Activated CD4-positive, alpha-beta T cell treated with anti-CD3 and anti-CD28 coated beads for 36 hours (primary cell): ENCODE data around the gene AP5Z1. TPM values are rescaled to one million over a fixed set of nuclear protein-coding genes. Genes with fewer than 3 reads are reported as not detected.
A peak's percentile ranks its signal among the peaks of the same experiment; 100 is the strongest.

Source experiments
- ATAC-seq: fragments of 200-7000 bp; cut with Tn5 transposase; one replicate; pipeline ENCODE4 v1.10.0; 2021; ENCODE audit warnings: mild to moderate bottlenecking, moderate library complexity
- CTCF ChIA-PET: fragments of 350-600 bp; sonication (Branson Sonifier 250); formaldehyde crosslinking; loops from one replicate; lab custom pipeline; 2021; ENCODE audit warnings: antibody characterized with exemption; lab: Charles Lee
- POLR2A ChIA-PET: fragments of 350-600 bp; sonication (Branson Sonifier 250); formaldehyde crosslinking; loops from one replicate; lab custom pipeline; 2021; ENCODE audit warnings: antibody characterized with exemption, inconsistent platforms; lab: Charles Lee
- DNase-seq: peaks from one replicate; pipeline ENCODE4 v3.0.0-alpha.2; 2020
- H3K27ac Mint-ChIP-seq: one replicate; pipeline ENCODE4 v1.8.0; 2021; ENCODE audit warnings: mixed read lengths
- H3K27me3 Mint-ChIP-seq: one replicate; pipeline ENCODE4 v1.8.0; 2021; ENCODE audit warnings: mixed read lengths
- H3K36me3 Mint-ChIP-seq: one replicate; pipeline ENCODE4 v1.8.0; 2021; ENCODE audit warnings: low read depth, mixed read lengths
- H3K4me1 Mint-ChIP-seq: one replicate; pipeline ENCODE4 v1.8.0; 2021; ENCODE audit warnings: mixed read lengths
- H3K4me3 Mint-ChIP-seq: one replicate; pipeline ENCODE4 v1.8.0; 2021; ENCODE audit warnings: mild to moderate bottlenecking, moderate library complexity, mixed read lengths
- H3K9me3 Mint-ChIP-seq: one replicate; pipeline ENCODE4 v1.8.0; 2021; ENCODE audit warnings: low read depth, mixed read lengths
- intact Hi-C, 2 experiments: fragments of 100-400 bp; cut with DNase I in 1 of 2; cut with micrococcal nuclease in 1 of 2; formaldehyde crosslinking; loops; one replicate each; pipeline versions ENCODE4 v1.14.2 to v1.15.1; 2022 to 2024; cut with DNase I, micrococcal nuclease
- total RNA-seq, 2 experiments: library from RNA; stranded (reverse); gene quantifications; one replicate each; pipeline ENCODE4 v1.2.3, GENCODE V29; 2021

Gene AP5Z1
- total RNA-seq, 2 experiments from 2014 or later, result 21.0 to 26.4 TPM

- Mint-ChIP-seq H3K36me3 (peaks cover 30% of the 10 kb centered on the region), H3K27ac (no peak overlapping the region), H3K4me1 (peaks cover 1% of the 10 kb centered on the region), H3K27me3 (no peaks in the 10 kb centered on the region), H3K4me3 (no peak overlapping the region), H3K9me3 (no peaks in the 10 kb centered on the region)
- ChIA-PET POLR2A (no interaction called here), CTCF (interaction anchor here (1.3 kb wide), 1 partner anchor 17 kb away, joined by 3 read pairs; no protein-coding TSS in a partner anchor)
- DNase-seq (no peak), ATAC-seq (no peak)
- intact Hi-C loops, result no loop called here
Observed at GRCh38 chr7:4758791-4759190, 16.6 kb upstream of the AP5Z1 start.

- no peaks in the 10 kb centered on the region for H3K9me3 Mint-ChIP-seq
- ChIA-PET CTCF (interaction anchor here (1.3 kb wide), 1 partner anchor 17 kb away, joined by 3 read pairs; no protein-coding TSS in a partner anchor), POLR2A (no interaction called here)
- no peak overlapping the region for H3K4me3 Mint-ChIP-seq
- no peak overlapping the region for H3K27ac Mint-ChIP-seq
- DNase-seq (no peak), ATAC-seq (no peak)
- H3K27me3 Mint-ChIP-seq, result no peaks in the 10 kb centered on the region
- intact Hi-C loops, result no loop called here
- peaks cover 30% of the 10 kb centered on the region for H3K36me3 Mint-ChIP-seq
- H3K4me1 Mint-ChIP-seq, result no peaks in the 10 kb centered on the region
Observed at GRCh38 chr7:4759211-4759610, 16.2 kb upstream of the AP5Z1 start.

- DNase-seq, result no peak
- Mint-ChIP-seq H3K4me1 (no peaks in the 10 kb centered on the region), H3K9me3 (no peaks in the 10 kb centered on the region), H3K4me3 (no peak overlapping the region), H3K27ac (no peak overlapping the region), H3K27me3 (no peaks in the 10 kb centered on the region), H3K36me3 (peaks cover 22% of the 10 kb centered on the region)
- CTCF ChIA-PET, result no interaction called here
- POLR2A ChIA-PET, result no interaction called here
- intact Hi-C loops, result no loop called here
- ATAC-seq, result no peak
Observed at GRCh38 chr7:4760952-4761351, 14.5 kb upstream of the AP5Z1 start.

- peak overlapping the region; percentile 19 for H3K4me3 Mint-ChIP-seq
- H3K27me3 Mint-ChIP-seq, result no peaks in the 10 kb centered on the region
- POLR2A ChIA-PET, result no interaction called here
- no peak for DNase-seq
- no peaks in the 10 kb centered on the region for H3K9me3 Mint-ChIP-seq
- intact Hi-C loops, result no loop called here
- no peaks in the 10 kb centered on the region for H3K4me1 Mint-ChIP-seq
- CTCF ChIA-PET, result no interaction called here
- no peak overlapping the region for H3K27ac Mint-ChIP-seq
- H3K36me3 Mint-ChIP-seq, result peaks cover 19% of the 10 kb centered on the region
- ATAC-seq, result no peak
Observed at GRCh38 chr7:4762121-4763055, 13.0 kb upstream of the AP5Z1 start.

GRCh38 chr7:4763091-4763793 lies 12.2 kb upstream of the AP5Z1 start:
- Mint-ChIP-seq H3K9me3 (no peaks in the 10 kb centered on the region), H3K36me3 (peaks cover 19% of the 10 kb centered on the region), H3K27me3 (no peaks in the 10 kb centered on the region), H3K4me3 (no peak overlapping the region), H3K4me1 (no peaks in the 10 kb centered on the region), H3K27ac (no peak overlapping the region)
- POLR2A ChIA-PET, result no interaction called here
- CTCF ChIA-PET, result interaction anchor here (0.7 kb wide), 1 partner anchor 29 kb away, joined by 3 read pairs; no protein-coding TSS in a partner anchor
- DNase-seq (no peak), ATAC-seq (no peak)
- intact Hi-C loops, result no loop called here

- H3K4me1 Mint-ChIP-seq, result no peaks in the 10 kb centered on the region
Observed at GRCh38 chr7:4763794-4764185, 11.6 kb upstream of the AP5Z1 start.

GRCh38 chr7:4764402-4765007 lies 10.9 kb upstream of the AP5Z1 start:
- H3K4me3 Mint-ChIP-seq, result no peak overlapping the region
- no peaks in the 10 kb centered on the region for H3K4me1 Mint-ChIP-seq
- ATAC-seq, result no peak
- ChIA-PET POLR2A (interaction anchor here (0.6 kb wide), 1 partner anchor 9 kb away, joined by 4 read pairs; no protein-coding TSS in a partner anchor), CTCF (no interaction called here)
- H3K9me3 Mint-ChIP-seq, result no peaks in the 10 kb centered on the region
- no peaks in the 10 kb centered on the region for H3K27me3 Mint-ChIP-seq
- intact Hi-C loops, result no loop called here
- H3K36me3 Mint-ChIP-seq, result peaks cover 17% of the 10 kb centered on the region
- no peak for DNase-seq
- no peak overlapping the region for H3K27ac Mint-ChIP-seq

More at GRCh38 chr7:4763794-4764185, 11.6 kb upstream of the AP5Z1 start:
- no peak for ATAC-seq
- H3K27ac Mint-ChIP-seq, result no peak overlapping the region
- no peaks in the 10 kb centered on the region for H3K9me3 Mint-ChIP-seq
- H3K36me3 Mint-ChIP-seq, result peaks cover 18% of the 10 kb centered on the region
- no peak for DNase-seq
- H3K27me3 Mint-ChIP-seq, result no peaks in the 10 kb centered on the region
- H3K4me3 Mint-ChIP-seq, result no peak overlapping the region
- ChIA-PET CTCF (interaction anchor here (0.7 kb wide), 1 partner anchor 28 kb away, joined by 3 read pairs; no protein-coding TSS in a partner anchor), POLR2A (interaction anchor here (0.6 kb wide), 1 partner anchor 9 kb away, joined by 4 read pairs; no protein-coding TSS in a partner anchor)
- intact Hi-C loops, result no loop called here

- H3K36me3 Mint-ChIP-seq, result peaks cover 13% of the 10 kb centered on the region
- H3K27ac Mint-ChIP-seq, result no peak overlapping the region
- no peak overlapping the region for H3K4me3 Mint-ChIP-seq
- ATAC-seq (no peak), DNase-seq (no peak)
- H3K4me1 Mint-ChIP-seq, result peaks cover 2% of the 10 kb centered on the region
- H3K27me3 Mint-ChIP-seq, result no peaks in the 10 kb centered on the region
- POLR2A ChIA-PET, result no interaction called here
- intact Hi-C loops, result no loop called here
- H3K9me3 Mint-ChIP-seq, result no peaks in the 10 kb centered on the region
- CTCF ChIA-PET, result interaction anchor here (1.0 to 1.1 kb wide), 2 partner anchors 11 to 135 kb away, joined by 4 read pairs; no protein-coding TSS in a partner anchor
Observed at GRCh38 chr7:4765776-4766490, 9.5 kb upstream of the AP5Z1 start.

GRCh38 chr7:4766666-4767519 lies 8.5 kb upstream of the AP5Z1 start:
- no peaks in the 10 kb centered on the region for H3K27me3 Mint-ChIP-seq
- DNase-seq (no peak), ATAC-seq (no peak)
- ChIA-PET POLR2A (no interaction called here), CTCF (interaction anchor here (1.1 kb wide), 1 partner anchor 12 kb away, joined by 4 read pairs; no protein-coding TSS in a partner anchor)
- no peak overlapping the region for H3K27ac Mint-ChIP-seq
- intact Hi-C loops, result no loop called here
- H3K4me1 Mint-ChIP-seq, result peaks cover 2% of the 10 kb centered on the region
- H3K36me3 Mint-ChIP-seq, result peaks cover 9% of the 10 kb centered on the region
- no peaks in the 10 kb centered on the region for H3K9me3 Mint-ChIP-seq
- H3K4me3 Mint-ChIP-seq, result no peak overlapping the region
